ENCODE results near the gene NFYB.
"Not testable (repeated sequence)": the region's sequence is repeated elsewhere in the genome, so short reads cannot be mapped to it uniquely, and the experiment has no call there.

The NFYB gene

GRCh38 chr12:104180374-104180773 lies 42.4 kb upstream of the NFYB start:
- TF ChIP-seq CTCF (conservative IDR thresholded peaks at IDR 0.05; ENCODE audit: low read depth, low read length) = no peak
- peak; percentile 68 for DNase-seq (ENCODE audit: low read depth)
- no peak overlapping the region for H3K4me3 ChIP-seq (ENCODE audit: low read depth, low read length)

GRCh38 chr12:104177663-104178501 lies 39.9 kb upstream of the NFYB start:
- DNase-seq (ENCODE audit: low read depth) = peak; percentile 99
- peak; percentile 58 for TF ChIP-seq CTCF (conservative IDR thresholded peaks at IDR 0.05; ENCODE audit: low read depth, low read length)
- H3K4me3 ChIP-seq (ENCODE audit: low read depth, low read length) = no peak overlapping the region

- no peak for TF ChIP-seq CTCF (conservative IDR thresholded peaks at IDR 0.05; ENCODE audit: low read depth, low read length)
- no peak for DNase-seq (ENCODE audit: low read depth)
- no peak overlapping the region for H3K4me3 ChIP-seq (ENCODE audit: low read depth, low read length)
Measured at GRCh38 chr12:104177336-104177662, 39.3 kb upstream of the NFYB start.

GRCh38 chr12:104175726-104176247 lies 37.8 kb upstream of the NFYB start:
- no peak for DNase-seq (ENCODE audit: low read depth)
- no peak overlapping the region for H3K4me3 ChIP-seq (ENCODE audit: low read depth, low read length)
- no peak for TF ChIP-seq CTCF (conservative IDR thresholded peaks at IDR 0.05; ENCODE audit: low read depth, low read length)

GRCh38 chr12:104173804-104174203 lies 35.8 kb upstream of the NFYB start:
- not testable (repeated sequence) for H3K4me3 ChIP-seq (ENCODE audit: low read depth, low read length); DNase-seq (ENCODE audit: low read depth)

- DNase-seq (ENCODE audit: low read depth) = no peak
Measured at GRCh38 chr12:104172570-104172947, 34.5 kb upstream of the NFYB start.

More at GRCh38 chr12:104172570-104172947, 34.5 kb upstream of the NFYB start:
- no peak for TF ChIP-seq CTCF (conservative IDR thresholded peaks at IDR 0.05; ENCODE audit: low read depth, low read length)
- H3K4me3 ChIP-seq (ENCODE audit: low read depth, low read length) = no peak overlapping the region
